Measurements from ENCODE around the gene DNAJB13.

Gene DNAJB13

DNA sequence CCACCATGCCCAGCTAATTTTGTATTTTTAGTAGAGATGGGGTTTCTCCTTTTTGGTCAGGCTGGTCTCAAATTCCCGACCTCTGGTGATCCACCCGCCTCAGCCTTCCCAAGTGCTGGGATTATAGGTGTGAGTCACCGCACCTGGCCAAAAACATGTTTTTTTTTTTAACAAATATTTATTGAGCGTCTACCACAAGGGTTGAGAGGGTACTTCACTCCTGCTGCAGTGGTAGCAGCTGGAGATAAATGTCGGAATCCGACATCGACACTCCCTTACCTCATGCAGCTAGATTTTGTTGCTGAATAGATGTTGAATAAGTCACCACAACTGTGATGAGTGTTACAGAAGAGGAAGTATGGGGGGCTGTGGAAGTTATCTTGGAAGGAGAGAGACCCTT lies 971 bp downstream of the DNAJB13 start:
- no peak for DNase-seq

DNA sequence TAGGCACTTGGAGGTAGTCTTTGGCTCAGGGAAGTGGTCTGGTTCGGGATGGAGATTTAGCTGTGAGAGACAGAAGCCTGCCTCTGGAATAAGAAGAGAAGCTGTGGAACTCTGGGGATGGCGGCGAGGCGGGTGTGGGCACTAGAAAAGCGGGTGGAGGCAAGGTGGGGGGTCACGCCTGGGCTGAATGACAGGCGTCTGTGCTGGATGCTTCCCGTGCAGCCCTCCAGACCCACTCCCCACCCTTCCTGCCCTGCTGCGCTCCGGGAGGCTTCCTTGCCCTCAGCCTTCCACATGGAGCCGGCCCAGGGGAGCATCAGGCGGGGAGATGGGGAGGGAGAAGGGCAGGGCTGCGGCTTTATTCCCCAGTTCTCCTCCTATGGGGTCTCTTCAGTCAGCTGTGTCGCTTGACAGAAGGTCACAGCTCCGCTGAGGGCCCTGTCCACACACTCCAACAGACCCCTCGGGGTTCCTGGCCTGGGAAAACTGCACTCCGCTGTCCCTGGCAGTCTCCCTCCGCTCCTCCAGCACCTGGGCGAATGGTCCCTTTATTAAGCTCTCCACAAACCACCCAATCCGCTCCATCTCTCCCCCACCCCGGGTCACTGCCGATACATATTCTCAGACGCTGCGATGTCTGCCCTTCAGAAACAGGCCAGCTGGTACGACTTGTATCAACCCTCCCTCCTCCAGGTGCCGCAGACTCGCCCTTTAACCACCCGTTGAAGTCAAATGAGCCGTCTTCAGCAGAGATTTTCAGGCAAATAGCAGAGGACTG lies 6.2 kb downstream of the DNAJB13 start:
- no peak for DNase-seq

DNA sequence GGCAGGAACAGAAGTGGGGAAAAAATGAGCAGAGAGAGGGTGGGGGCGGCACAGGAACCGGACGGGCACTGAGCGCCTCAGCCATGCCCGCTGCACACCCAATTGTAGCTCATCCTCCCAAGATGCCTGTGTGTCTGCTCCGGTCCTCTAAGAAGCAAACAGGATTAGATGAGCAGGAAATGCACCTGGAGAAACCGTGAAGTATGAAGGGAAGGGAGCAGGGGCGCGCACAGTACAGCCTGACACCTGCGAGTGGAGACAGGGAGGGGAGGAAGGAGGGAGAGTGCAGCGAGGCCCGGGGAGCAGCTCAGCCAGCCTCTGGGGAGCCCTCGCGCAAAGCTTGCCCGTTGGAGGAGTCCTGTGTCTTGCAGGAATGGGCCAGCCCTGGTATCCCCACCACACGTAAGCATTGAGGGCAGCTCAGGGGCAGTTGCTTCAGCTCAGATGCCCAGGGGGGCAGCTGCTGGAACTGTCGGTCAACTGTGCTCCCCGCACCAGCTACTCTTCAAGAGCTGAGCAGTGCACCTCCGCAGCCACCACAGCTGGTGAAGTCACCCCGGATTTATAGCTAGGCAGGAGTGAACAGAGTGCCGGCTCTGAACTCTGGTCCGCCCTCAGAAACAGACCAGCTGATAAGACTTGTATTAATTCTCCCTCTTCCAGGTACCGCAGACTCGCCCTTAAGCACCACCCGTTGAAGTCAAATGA lies 7.0 kb downstream of the DNAJB13 start:
- DNase-seq, result no peak

DNA sequence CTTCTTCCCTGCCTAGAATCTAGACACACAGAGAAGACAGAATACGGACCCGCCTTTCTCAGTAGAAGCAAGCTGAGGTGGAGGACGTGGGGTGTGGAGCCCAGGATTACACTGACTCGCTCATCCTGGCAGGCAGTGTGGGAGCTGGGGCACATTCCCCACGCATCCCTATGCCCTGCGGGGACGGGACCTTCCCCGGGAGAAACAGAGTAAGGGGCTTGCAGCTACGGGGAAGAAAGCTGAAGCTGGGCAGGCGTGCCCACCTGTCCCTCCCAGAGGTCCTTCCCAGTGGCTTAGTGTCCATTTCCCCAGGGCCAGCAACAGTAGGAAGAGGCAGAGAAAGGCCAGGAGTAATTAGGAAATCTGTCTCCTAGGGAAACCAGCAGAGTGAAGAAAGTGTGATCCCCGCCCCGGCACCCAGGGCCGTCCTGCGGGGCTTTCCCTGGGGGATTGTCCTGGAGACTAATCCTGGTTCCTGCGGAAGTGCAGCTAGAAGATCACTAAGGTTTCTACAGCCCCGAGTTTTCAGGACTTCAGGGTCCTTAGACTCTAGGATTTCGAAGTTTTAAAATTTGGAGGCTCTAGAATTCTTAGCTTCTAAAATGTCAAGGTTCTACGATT lies 7.8 kb downstream of the DNAJB13 start:
- no peak for DNase-seq

DNA sequence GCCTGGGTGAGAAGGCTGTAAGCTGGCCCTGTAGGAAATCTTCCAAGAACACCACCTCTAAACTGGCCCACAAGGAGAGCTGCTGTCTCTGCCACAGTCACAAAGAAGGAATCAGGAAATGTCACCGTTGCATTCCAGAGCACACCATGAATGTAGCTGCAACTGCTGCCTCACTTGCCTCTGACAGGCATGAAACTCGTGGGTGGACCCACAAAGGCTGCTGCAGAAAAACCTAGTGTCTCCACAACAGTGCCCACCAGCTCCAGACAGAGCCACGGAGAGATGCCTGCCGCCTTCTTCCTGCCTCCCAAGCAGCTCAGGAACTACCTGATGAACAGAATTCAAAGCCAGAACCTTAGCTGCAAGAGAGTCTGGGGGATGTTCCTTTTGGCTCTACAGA lies 10.5 kb downstream of the DNAJB13 start:
- DNase-seq, result no peak

DNA sequence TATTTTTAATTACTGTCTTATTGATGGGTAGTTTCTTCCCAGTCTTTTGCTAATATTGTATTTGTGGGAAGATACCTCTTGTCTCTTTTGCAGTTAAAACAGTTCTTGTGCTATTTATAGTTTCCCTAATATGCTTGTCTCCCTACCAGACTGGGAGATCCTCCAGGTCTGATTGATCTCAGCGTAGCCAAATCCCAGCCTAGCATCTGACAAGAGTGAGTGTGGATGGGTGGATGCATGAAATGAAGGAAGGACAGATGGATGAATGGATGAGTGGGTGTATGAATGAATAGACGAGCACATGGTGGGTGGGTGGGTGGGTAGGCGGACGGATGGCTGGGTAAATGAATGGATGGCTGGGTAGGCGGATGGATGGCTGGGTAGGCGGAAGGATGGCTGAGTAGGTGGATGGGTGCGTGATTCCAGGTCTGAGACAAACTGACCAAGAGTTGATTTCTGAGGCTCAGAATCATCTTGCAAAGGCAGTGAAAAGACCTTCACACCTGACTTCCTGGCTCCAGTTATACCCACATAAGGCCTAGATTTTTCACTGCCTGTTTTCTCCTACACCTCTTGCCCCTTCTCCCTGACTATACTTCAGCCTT lies 11.4 kb downstream of the DNAJB13 start:
- DNase-seq, result no peak

DNA sequence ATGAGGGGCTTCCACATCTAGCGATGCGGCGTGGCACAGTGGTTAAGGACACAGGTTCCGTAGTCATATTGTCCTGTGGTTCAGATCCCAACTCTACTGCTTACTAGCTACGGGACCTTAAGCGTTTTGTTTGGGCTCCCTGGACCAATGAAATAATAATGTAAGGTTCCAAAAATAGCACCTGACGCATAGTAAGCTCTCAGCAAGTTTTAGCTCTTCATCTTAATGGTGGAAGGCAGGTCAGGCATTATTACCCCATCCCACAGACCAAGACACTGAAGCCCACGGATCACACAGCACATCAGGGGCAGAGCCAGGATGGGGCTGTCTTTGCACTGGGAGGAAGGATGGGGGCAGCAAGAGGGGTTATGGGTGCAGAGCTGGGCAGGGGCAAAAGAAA lies 13.0 kb downstream of the DNAJB13 start:
- DNase-seq, result no peak

DNA sequence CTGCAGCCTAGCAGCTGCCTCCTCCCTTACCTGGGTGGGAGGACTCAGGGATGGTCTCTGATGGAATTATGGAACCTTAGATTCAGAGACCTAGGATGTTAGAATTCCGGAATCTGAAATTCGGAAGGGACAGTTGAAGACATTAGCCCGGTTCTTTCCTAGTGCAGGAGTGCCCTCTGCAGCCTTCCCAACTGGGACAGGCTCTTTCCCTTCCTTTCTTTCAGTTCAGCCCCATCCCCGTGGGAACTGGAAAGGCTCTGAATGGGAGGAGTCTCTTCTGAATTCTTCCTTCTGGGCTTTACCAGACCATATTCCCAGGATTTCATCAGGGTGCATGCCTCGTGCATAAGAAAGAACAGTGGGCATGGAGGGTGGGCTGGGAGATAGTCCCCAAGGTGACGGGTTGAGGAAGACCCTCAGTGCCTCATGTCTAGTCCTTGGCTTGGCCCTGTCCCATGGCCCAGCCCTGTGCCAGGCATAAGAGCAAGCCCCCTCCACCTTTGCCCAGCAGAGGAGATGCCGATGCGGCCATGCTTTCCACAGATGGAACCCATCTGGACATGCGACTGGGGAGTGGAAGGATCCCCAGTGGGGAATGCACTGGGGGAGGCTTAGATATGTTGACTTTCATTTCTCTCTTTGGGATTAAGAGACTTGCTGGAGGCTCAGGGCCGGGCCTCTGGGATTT lies 14.4 kb downstream of the DNAJB13 start:
- no peak for DNase-seq

DNA sequence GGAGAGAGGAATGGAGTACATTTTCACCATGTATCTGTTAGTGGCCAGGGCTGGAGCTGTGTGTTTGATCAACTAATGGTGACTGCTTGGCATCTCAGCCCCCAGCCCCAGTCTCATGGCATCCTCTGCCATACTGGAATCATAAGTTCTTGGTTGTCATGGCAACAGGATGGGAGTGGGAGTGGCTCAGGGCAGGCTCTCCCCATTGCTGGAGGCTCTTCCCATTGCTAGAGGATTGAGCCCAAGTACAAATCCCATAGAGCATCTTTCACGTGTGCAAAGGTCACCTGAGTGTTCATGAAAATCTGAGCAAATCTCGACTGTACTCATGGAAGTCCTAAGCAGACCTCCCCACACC lies 14.9 kb downstream of the DNAJB13 start:
- no peak for DNase-seq

DNA sequence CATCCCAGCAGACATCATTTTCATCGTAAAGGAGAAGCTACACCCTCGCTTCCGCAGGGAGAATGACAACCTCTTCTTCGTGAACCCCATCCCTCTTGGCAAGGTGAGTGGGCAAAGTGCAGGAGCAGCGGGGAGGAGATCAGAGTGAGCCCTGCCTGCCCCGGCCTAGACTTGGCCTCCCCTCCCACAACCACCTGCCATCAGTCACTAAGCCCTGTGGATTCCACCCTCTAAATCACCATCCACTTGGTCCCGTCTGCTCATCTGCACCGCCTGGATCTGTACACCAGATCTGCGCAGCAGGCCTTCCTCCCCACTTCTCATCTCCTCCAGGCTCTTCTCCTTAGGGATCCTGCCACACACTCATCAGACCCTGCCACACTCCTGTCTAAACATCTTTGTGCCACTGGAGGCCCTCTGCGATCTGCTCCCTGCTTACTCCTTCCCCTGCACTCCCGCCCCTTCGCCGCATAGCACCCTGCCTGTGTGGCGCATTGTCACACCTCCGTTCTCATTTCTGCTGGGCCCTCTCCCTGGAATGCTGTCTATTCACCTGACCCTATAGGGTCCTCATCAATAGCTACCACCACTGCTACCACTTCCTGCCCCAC lies 17.6 kb downstream of the DNAJB13 start:
- DNase-seq, result no peak

DNA sequence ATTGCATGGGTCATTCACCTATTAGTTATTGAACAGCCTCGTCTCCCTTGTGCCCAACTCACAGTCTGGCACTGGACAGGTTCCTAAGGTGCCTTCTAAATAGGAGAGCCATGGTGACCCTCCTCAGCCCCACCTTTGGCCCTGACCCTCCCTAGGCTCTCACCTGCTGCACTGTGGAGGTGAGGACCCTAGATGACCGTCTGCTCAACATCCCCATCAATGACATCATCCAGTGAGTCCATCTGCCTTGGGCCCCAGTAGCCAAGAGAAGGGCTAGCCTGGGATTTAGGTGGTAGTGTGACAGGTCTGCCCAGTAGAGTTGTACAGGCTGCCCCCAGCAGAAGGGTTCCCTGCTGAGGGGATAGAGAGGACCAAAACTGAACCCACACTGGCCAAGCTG lies 18.3 kb downstream of the DNAJB13 start:
- DNase-seq, result no peak

DNA sequence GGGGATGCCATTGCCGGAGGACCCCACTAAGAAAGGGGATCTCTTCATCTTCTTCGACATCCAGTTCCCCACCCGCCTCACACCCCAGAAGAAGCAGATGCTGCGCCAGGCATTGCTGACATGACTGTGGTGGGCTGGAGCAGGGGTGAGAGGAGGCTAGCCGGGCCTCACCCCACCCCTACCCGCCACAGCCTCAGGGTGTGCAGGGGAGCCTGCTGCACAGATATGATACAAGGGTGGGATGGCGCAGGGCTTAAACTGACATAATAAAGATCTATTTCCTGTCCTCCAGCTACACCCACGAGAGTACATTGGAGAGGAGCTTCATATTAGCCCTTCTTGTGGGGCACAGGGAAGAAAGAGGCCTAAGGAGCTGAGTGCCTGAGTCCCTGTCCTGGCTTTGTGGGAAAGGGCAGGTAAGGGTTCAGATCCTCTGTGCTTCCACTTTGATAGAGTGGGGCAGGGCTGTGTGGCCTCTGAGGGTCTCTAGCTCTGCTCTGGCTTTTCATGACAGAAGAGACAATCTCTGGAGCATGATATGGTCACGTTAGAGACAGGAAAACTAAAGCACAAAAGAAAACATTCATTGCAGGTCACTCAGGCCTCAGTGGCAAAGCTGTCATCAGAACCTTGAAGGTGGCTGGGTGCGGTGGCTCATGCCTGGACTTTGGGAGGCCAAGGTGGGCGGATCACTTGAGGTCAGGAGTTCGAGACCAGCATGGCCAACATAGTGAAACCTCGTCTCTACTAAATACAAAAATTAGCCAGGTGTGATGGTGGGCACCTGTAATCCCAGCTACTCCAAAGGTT lies 19.4 kb downstream of the DNAJB13 start:
- peak in 2 of 5 experiments; percentile 44 to 50 for DNase-seq

DNA sequence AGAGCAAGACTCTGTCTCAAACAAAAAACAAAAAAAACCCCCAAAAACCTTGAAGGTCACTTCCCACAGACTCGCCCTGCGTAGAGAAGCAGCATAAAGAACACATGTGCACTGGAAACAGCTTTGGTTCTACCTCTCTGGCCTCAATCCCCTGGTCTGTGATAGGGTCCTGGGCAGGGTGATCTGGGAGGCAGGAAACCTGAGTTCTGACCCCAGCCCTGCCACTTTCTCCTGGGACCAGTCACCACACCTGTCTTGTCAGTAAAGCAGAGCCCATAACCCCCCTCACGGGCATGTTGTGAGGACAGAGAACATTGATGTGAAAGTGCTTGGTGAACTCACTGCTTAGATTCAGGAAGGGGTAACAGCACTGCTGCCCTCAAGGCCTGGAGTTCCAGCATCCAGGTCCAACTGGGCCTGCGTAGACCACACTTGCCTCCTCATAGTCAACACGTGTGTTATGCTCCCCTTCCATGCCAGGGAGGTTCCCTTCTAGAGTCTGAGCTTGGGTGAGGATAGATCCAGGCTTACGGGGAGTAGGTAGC lies 20.4 kb downstream of the DNAJB13 start:
- DNase-seq, result no peak

DNA sequence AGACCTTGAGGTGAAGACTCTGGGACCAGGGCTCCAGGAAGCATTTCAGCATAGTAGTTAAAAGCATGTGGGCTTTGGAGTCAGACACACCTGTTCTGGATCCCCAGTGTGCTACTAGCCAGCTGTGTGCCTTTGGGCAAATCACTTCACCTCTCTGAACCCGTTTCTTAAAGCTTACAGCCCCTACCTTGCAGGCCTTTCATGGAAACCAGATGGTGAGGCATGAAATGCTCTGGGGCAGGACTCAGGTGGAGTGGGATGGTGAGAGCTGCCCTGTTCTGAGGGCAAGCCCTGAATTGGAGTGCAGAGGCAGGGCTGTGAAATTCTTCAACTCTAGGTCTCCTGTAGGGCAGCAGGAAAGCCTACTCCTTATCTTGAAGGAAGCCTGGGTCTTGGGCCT lies 21.4 kb downstream of the DNAJB13 start:
- DNase-seq, result no peak

DNA sequence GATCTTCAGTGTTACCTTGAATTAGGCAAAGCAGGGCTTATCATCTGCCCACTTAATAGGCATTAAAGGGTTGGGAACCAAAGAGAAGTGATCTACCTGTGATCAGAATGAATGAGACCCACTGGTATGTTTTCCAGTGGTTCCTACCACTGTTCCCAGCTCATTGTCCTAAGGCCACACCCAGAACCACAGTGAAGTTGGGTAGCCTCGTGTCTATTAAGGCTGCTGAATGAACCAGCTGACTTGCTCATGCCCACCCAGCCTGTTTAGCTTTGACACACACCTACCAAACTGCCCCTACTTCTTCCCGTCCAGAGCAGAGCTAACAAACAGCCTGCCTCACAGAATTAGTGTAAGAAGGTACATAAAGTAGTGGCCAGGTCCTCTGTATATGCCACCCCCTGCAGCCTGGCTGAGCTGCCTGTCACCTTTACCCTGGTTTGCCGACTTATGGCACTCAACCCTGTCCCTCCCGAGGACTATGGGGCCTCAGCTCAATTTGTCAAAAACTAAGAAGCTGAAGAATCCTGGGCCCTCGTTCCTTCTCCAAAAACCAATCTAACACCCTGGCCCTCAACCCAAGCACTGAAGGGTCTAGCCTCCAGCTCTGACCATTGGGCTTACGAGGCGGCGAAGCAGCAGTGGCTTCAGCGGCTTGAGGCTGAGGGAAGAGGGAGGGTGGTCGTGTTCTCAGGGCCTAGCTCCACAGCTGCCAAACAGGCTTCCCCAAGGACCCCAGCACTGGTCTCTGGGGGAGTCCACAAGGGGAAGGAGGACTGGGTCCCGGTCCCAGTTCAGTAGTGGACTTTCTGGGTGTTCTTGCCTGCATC lies 22.0 kb downstream of the DNAJB13 start:
- DNase-seq, result no peak

DNA sequence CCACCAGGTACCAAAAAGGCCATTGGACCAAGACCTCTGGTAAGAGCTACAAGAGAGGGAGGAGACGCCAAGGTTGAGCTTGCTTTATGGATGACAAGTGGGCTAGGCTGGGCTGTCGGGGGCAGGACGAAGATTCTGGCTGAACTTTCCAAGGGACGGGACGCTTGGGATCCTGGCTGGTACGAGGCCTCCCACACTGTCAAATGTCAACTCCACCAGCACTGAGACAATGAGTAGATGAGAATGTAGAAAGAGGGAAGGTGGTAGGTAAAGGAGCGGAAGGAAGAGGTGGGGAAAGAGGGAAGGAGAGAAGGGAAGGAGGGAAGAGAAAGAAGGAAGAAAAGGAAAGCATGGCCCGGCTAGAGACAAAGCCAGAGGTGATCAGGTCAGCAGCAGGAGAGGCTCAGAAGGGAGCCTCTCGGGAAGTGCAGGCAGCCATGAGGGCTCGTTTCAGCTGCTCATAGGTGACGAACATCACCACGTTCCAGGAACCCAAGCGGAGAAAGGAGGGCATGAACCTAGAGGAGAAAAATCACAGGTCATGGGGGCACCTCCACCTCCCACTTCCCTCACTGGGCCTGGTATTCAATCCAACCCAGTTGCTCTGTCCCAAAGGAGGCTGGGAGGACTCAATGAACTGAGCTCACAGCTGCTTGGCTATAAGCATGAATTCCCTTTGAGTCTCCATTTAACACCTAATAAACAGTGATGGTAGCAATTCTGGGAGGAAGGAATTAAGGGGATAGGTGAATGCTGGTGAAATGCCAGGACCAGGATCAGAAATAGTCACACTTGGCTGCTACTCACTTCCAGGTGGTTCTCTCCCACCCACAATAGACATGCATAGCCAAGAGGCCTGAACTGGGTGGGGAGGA lies 24.0 kb downstream of the DNAJB13 start:
- DNase-seq, result no peak

DNA sequence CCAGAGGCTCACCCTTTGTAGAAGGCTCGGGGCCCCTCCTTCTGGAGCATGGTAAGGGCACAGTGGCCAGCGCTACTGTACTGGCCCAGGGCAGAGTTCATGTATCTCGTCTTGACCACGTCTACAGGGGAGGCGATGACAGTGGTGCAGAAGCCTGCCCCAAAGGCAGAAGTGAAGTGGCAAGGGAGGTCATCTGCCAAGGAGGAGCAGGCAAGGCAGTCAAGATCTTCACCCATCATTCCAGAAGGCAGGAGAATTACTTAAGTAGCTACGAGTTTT lies 24.6 kb downstream of the DNAJB13 start:
- no peak for DNase-seq

DNA sequence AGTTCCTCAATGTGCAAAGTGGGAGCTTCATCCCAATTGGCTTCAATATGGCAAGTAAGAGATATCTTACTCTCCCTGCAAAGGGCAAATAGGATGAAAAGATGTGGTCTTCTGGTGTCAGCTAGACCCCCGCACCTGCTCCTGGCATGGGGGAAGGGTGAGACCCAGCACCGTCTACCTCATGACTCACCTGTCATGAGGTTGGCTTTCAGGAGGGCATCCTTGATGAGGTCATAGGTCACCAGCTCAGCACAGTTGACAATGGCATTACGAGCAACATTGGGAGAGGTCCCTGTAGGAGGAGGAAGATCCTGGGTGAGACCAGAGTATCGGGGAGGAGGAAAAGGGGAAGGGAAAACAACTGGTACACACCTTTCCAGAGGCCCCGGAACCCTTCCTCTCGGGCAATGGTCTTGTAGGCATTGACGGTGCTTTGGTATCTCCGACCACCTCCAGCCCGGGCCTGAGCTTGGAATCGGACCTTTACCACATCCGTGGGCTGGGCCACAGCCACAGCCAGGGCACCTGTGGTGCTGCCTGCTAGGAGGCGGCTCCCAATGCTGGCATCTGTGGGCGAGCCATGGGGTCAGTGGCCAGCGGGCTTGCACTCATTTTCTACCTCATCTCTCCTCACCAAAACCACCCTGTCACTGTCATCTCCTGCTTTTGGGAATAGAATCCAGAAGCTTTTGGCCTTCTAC lies 25.8 kb downstream of the DNAJB13 start:
- DNase-seq, result no peak

Measured in T-helper 2 cell (primary cell).